Femur (tissue), 1 donor: ENCODE data around the gene GNAZ.

Experiments
- DNase-seq: peaks from one replicate; pipeline ENCODE4 v3.0.0-alpha.2; 2017

The GNAZ gene

DNA sequence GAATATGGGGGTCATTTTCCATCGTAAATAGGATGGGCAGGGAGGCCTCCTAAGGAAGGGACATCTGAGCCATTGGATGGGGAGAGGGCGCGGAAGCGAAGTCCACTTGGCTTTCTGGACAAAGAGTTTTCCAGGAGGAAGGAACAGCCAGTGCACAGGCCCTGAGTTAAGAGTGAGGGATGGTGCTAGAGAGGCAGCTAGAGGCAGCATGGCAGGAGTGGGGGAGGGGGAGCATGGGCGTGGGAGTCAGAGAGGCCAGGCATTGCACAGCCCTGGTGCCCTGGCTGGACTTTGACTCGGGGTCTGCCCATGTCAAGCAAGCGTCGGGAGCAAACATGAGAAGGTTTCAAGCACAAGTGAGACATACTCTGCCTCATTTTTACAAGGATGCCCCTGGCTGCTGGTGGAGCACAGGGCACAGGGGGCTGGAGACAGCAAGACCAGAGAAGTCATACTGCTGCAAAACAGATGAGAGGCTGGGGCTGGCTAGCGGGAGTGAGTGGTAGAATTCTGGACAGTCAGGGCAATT, 9.0 kb downstream of the GNAZ start:
- no peak for DNase-seq

DNA sequence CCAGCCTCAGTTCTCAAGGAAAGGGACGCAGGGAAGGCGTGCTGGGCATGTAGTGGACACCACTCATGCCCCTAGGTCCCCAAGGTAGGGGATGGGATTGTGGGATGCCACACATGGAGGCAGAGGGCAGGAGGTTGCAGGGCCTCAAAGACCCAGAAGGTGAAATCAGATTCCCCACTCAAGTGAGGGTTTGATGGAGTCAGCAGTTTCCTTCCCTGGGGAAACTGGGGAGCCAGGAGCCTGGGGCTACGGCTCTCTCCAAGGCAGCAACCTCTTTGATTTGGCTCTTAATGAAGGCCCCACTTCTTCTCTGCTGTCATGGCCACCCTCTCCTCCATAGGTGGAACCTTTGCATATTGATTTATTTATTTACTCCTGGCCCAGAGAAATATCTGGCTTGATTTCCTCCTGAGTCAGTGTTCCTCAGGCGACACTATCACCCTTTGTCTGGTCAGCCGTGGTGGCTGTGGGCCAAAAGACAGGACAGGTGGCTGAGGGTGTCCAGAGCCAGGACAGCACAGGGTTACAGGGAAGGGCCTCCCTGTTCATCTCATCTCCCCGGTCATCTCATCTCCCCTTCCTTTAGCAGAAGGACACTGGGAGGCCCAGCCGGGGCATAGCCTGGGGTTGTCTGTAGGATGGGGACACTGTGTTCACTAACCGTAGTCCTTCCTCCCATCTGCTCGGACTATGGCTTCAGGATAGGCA, 9.6 kb downstream of the GNAZ start:
- no peak for DNase-seq

DNA sequence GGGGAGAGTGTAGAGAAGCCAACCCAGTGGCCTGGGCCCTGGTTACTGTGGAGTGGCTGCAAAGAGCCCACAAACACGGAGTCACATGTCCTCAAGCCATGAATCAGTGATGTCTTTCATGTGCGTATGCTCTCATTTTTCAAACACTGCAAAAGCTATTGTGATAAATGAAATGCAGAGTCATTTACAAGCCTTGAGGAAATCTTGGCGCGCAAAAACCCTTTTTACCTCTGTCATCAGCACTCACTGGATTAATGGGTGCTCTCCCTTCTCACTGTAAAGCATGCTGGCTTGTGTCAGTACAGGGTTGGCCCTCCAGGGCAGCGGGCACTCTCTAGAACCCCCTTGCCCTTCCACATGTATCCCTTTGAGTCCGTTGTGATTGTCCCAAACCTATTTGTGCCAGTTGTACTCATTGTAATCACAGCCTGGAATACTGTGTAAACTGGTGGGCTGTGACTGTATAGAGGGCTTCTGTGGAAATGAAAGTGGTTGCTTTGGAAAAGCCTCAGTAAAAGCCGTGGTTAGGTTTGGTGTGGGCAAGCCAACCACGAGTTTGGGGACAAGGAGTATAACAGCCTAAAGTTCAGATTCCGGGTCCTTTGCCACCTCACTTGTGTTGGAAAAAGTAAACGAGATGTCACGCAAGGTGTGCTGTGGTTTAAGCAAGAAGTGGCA, 10.4 kb downstream of the GNAZ start:
- DNase-seq: no peak

DNA sequence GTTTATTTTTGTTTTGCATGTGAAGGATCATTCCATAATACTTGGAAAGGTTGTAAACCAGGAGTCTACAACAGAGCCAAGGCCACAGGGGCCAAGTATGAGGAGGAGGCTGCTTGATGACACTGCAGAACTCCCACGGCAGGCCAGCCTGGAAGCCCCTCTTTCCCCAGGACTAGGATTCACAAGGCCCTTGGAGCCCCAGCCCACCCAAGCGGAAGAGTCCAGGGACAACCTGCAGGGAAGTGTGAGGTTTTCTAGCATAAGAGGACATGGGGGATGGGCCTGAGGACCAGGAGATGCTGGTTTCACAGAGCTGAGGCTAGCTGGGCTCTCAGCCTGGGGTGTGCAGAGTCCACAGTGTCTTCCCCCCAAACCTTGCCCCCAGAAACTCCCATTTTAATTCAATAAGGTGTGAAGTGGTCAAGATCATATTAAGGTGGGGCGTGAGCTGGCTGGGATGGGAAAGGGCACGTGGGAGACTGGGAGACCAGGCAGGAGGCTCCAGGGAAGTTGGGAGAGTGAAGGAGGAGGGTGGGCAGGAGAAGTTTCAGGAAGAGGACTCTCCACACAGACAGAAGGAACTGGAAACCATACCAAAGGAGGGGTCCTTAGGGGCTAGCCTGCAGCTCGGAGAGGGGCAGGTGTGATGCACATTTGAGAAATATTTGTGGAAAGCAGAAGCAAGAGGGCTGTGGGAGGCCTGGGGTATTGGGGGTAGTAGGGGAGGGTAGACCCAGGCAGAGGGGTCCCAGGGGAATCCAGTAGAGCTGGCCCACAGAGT, 12.4 kb downstream of the GNAZ start:
- no peak for DNase-seq

DNA sequence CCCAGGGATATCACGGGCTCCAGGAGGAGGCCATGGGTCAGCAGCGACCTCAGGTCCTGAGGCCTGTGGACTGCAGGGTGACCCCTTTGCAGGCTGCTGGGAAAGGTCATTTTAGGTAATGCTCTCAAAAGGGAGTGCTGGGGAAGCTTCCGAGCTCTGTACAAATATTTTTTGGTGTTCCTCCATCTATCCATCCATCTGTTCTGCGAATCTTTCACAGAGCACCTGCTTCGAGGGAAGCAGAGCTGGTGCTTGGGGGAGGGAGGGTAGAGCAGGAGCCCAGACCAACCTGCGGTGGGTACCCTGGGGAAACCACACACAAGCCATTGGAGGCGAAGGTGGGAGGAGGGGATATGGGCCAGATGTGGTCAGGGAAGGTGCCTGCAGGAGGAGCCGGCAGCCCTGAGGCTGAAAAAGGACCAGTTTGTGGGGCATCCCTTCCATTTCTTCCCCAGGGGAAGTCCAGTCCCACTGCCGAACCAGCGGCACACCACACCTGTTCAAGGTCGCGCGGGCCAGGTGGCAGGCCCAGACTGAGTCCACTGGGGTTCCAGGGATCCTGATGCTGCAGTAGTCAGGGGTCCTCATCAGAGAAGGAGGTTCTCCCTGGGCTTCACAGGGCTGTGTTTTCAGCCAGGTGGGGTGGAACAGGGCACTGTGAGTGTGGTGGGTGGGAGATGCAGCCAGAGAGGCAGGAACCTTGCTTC, 13.1 kb downstream of the GNAZ start:
- no peak for DNase-seq

DNA sequence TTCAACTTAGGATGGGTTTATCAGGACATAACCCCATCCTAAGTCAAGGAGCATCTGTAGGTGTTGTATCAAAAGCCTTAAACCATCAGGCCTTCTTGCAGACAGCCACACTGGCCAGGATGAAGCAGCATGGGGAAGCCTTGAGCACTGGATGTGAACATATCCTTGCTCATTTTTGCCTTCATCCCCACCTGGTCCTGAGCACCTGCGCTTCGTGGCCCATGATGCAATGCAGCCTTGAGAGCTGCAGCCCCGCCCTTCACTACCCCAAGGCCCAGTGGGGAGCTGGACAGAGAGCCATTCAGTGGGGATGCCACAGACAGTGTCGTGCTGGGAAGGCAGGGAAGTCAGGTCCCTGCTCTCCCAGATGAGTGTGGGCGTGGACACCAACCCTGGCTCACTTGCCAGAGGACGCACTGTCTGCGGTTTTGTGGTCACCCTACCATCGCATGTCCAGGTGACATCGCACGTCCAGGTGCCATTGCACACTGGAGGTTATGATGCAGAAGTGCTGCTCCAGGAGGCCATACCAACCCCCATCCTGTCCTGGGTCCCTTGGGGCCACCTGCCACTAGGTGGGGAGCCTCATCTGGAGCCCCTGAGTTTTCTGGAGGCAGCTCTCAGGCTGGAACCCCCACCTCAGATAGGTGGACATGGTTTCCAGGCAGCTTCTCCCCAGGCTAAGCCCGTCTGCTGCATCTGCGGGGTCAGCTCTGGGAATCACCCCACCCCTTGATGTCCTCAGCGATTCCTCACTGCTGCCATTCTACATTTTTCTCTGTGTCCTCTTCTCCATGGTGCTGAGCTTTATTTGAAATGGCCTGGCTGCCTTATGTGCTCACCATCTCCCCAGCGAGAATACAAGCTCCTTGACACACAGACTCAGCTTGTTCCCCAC, 14.4 kb downstream of the GNAZ start:
- DNase-seq: no peak

DNA sequence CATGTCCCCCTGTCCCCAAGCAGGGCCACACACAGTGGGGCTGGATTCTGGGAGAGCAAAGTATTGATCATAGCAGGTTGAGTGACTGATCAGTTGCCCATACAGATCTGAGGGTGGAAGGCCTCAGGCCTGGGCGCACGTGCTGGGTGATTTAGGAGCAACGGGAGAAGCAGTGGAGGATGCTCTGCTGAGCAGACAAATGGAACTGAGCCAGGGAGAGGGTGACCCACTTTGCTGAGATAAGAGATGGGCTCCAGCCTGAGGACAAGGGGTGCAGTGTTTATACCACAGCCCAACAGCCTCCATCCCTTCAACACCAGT, 15.0 kb downstream of the GNAZ start:
- no peak for DNase-seq

DNA sequence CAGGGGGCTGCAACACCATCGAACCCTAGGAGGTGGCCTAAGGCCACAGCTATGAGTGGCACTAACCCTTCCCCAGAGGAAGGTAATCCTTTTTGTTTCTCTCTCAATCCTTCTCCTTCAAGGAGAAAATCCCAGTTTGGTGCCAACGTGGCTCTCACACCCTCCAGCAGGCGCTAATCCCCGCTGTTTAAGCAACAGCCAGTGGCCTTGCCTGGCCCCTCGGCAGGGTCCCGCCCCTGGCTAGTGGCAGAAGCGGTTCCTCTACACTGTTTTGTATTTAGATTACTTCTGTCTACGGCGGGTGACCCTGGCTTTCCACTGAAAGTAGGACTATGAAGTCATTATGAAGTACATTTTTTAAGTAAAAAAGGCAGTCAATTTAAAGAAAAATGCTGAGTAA, 15.5 kb downstream of the GNAZ start:
- DNase-seq: no peak

DNA sequence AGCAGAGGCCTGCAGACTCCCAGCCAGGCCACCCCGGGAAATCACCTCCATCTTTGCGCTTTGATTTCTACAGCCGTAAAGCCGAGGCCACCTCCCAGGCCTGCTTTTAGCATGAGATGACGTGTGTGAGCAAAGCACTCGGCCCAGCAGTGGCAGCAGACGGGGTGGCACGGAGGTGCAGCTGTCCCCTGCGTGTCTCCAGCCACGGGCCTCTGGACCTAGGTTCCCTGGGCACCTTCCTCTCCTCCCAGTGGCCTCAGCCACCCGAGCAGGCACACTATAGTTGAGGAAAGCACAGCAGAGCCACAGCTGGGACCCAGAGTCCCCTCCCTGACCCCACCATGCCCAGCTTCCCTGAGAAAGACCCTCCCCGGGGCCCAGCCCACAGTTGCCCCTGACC, 15.9 kb downstream of the GNAZ start:
- no peak for DNase-seq

DNA sequence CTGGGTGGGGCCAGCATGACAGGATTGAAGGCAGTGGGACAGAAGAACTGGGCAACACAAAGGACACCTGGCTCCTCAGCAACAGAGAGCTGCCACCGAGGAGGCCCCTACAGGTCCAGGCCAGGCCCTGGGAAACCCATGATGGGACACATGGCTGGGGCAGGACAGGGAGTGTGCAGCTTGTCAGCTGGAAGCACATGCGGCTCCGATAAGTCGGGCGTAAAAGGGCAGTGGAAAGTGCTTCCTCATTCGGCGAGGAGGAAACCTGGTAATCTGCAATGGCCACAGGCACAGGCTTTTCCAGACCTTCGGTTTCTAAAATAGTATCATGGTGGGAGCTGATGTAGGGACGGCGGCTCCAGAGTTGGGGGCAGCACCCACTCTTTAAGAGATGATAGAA, 16.5 kb downstream of the GNAZ start:
- no peak for DNase-seq

DNA sequence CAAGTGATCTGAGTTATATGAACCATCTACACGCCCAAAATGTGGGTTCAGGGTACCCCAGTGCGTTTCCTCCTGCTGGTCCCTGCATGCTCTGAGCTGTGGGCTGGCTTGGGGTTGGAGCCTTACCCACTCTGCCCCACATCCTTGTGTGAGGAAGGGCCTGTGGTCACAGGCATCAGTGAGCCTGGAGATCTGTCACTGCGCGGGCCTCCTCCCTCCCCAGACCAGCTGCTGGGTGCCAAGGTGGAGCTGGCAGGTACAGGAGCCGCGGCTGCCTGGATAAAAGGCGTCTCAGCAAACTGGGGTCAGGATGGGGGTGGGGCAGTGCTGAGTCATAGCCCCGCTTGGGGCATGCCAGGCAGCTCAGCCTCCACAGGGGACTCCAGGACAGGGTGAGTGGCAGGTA, 17.9 kb downstream of the GNAZ start:
- no peak for DNase-seq

DNA sequence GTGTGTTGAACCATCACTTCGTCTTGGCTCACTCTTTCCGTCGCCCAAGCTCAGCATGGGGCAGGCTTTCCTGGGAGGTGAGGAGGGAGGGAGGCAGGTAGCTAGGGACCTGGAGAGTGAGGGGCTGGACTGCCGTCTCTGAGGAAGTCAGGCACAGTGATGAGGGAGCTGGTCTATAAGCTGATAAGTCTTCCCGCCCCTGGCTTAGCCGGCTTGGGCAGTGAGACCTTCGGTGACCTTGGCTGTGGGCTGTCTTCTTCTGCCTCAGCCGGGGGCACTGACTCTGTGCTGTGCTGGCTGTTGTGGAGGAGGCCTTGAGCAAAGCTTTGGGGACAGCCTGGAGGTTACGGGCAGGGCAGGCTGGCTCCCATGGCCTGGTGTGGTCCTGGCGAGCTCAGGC, 18.7 kb downstream of the GNAZ start:
- DNase-seq: no peak

DNA sequence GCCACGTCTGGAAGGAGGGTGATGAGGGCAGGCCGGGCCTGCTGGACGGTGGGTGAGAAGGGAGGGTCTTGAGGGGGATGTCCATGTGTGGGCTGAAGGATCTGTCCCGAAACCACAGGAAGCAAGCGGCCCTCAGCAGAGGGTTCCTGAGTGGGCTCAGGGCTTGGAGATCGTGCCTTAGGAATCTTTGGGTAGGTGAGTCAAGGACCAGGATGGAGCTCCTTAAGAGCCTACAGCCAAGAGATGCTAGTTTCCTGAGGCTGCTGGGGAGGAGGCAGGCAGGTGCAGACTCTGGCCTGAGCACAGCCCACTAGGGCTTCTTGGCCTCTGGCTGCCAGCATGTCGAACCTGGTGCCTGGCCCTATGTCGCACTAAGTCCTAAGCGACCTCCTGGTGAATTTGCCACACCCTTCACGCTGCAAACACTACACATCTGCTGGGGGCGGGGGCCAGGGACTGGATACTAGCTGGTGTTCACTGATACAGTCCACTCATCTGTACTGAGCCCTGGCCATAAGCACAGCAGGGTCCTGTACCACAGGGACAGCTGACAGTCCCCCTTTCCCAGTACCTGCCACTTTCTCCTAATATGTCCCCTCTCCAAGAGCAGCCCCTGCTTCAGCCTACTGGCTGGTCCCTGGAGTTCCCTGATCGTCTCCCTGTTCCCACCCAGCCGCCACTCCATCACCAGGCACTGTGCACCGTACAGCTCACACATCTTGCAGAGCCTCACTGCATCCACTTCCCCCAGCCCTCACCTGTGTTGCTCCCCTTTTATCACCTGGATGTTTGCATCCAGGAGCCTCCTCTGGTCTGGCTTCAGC, 19.5 kb downstream of the GNAZ start:
- no peak for DNase-seq

DNA sequence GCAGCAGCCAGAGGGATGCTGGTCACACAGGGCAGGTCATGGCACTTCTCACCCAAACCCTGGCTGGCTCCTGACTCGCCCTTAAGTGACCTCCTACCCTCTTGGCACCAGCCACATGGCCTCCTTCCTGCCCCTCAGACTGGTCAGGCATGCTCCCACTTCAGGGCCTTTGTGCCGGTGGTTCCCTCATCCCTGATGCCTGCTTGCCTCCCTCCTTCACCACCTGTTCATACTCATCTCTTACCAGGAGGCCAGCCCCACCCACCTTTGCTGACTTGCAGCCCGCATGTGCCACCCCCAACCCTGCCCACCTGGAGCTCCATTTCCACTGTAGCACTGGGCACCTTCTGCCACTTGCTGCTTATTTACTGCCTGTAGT, 20.1 kb downstream of the GNAZ start:
- DNase-seq: no peak

DNA sequence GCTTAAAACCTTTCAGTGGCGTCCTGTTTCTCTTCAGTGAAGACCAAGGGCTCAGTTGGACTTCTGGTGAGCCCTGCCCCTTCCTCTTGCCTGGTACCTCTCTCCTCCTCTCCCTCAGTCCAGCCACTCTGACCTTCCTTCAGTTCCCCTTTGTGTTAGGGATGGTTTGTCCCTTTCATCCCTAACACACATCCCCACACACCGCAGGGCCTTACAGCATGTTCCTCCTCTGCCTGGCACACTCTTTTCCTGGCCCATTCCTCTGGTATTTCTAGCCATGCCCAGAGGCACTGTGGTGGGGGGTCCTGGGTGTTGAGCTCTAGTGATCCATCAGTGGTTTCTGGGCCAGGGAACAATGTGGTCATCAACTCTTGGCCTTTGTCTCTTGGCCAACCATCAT, 21.4 kb downstream of the GNAZ start:
- no peak for DNase-seq

DNA sequence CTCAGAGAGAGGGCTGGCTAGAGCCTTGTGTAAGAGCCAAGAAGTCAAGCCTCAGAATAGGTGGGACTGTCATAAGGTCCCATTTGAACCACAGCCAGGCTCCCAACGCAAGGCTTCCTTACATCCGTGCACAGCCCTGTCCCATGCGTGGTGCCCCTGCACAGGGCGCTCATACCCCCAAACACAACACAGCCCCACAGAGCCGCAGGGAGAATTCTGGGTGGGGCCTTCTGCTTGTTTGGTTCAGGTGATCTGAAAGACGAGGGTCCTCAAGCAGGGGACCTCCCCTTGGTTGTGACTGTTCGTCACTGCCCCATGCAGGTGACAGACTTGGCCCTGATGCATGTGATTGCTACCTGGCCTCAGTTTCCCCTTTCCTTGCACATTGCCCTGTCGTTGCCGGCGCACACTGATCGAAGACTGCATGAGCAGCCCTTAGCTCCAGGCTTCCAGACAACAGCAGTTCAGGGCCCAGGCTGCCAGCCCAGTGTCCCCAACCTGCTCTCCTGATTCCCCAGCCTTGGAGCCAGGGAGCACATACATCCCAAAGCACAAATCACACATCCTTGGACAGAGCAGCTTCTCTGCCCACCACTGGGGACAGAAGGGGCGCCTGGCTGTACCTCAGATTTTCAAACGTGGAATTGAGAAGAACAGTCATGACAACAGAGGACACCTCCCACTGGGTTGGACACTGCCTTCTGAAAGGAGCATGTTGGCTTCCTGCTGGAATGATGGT, 22.1 kb downstream of the GNAZ start:
- no peak for DNase-seq

DNA sequence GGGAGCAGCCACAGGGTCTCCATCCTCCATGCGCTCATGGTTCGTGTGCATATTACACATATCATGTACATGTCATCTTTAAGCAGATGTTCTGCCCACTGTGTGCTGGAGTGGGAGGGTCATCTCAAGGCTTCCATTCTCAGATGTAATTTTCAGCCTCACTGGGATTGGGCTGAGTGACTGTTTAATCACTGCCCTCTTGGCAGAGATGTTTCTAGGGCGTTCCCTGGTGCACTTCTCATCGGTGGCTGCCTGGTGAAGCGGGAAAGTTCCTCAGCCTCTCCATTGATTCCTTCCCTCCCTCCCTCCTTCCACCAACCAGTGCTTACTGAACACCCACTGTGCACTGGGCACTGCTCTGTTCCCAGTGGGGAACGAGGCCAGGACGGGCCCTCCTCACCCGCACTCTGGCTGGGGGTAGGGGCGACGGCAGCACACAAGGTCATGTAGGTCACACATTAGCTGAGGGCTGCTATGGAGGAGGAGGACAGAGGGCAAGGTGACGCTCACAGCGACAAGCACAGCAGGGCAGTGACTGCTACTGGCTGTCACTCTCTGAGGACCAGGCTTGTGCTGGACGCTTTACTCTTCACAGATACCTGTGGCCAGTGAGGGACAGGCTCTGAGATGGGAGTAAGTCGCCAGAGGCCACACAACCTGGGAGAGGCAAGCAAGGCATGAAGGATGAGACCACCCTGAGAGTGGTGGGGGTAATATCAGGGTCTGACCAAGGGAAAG, 22.9 kb downstream of the GNAZ start:
- DNase-seq: no peak

DNA sequence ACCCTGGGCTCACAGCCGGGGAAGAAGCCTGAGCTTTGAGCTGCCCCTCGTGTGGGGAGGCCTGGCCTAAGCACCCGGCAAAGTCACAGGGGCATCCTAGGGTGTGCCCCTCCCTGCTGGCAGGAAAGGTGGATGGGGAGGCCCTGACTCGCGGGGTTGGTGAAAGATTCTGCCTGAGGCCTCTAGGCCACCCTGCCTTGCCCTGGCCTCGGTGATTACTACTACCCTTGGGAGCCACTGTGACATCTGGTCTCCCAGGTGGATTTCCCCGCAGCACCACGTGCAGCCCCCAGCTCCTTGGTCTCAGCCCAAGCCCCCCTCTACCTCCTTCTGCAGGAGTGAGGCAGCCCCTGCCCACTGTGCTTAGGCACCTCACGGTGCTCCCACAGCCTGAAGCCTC, 23.9 kb downstream of the GNAZ start:
- DNase-seq: no peak

DNA sequence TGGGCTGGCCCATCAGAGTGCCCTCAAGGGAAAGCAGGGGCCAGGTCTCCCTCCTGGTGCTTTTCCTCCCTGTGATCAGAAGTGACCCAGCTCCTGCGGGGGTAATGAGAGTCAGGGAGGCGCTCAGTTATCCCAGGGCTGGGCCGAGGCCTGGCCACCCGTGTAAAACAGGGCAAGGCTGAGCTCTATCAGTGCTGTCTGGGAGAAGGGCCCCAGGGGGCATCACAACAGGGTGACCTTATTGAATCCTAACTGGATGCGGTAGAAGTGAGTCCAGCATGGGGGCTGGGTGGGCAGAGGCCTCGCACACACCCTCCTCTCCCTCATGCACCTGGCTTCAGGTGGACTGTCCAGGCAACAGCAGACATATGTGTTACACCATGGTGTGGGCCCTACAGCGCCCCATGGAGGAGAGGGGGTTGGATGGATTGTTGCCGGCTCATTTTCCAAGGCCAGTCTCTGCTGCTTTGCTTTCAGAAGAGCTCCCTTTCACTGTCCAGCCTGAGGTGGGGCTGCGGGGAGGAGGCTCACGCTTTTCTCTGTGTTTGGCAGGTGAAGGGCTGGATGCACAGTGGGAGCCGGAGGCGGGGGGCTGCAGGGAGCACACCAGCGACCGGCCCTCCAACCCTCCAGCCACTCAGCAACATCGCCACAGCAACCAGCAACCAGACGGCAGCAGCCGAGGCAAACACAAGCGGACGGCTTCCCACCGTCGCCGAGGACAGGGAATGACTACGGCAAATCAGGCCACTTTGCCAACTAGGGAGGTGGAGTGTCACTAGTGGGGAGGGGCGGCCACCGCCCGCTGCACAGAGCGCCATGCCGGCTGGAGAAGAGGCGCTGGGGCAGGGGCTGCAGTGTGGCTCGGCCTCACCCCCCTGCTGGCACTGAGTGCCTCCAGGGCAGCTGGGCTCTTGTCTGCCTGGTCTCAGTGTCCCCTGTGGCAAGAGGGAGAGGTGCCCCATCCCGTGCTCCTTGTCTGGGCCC, 24.7 kb downstream of the GNAZ start:
- no peak for DNase-seq
